GM12864 (cell line): ENCODE data around the gene ERG.

Source experiments
- DNase-seq: peaks from one replicate; pipeline ENCODE4 v3.0.0-alpha.2; 2011; ENCODE audit warnings: low read depth
- H3K4me3 ChIP-seq: 2 replicates; pipeline ENCODE4 v1.5.1; 2011; ENCODE audit warnings: mild to moderate bottlenecking, low read depth, low read length, control low read depth
- CTCF ChIP-seq: IDR thresholded peaks from 2 replicates; pipeline ENCODE4 v1.5.1; 2011; ENCODE audit warnings: low read depth, mild to moderate bottlenecking, moderate library complexity, low read length, control low read depth, inconsistent platforms; ENCODE audit errors: missing control alignments

The ERG gene

GRCh38 chr21:38389896-38390295 is 108.4 kb downstream of the ERG start:
- no peak for DNase-seq
- H3K4me3 ChIP-seq = no peak overlapping the region
- no peak for TF ChIP-seq CTCF

GRCh38 chr21:38389354-38389676 is 109.0 kb downstream of the ERG start:
- no peak for TF ChIP-seq CTCF
- no peak for DNase-seq

GRCh38 chr21:38388647-38389353 is 109.5 kb downstream of the ERG start:
- TF ChIP-seq CTCF = no peak
- H3K4me3 ChIP-seq = no peak overlapping the region
- no peak for DNase-seq

More at GRCh38 chr21:38389354-38389676, 109.0 kb downstream of the ERG start:
- no peak overlapping the region for H3K4me3 ChIP-seq

GRCh38 chr21:38388203-38388602 is 110.1 kb downstream of the ERG start:
- no peak overlapping the region for H3K4me3 ChIP-seq
- DNase-seq = no peak
- no peak for TF ChIP-seq CTCF

- TF ChIP-seq CTCF = no peak
- no peak overlapping the region for H3K4me3 ChIP-seq
- DNase-seq = no peak
These were observed 111.3 kb downstream of the ERG start for GRCh38 chr21:38386967-38387366.

GRCh38 chr21:38385427-38386175 is 112.7 kb downstream of the ERG start:
- no peak for DNase-seq
- no peak overlapping the region for H3K4me3 ChIP-seq
- TF ChIP-seq CTCF = no peak
